CD8-positive, alpha-beta memory T cell (primary cell): Measurements from ENCODE around the gene CNPY1. TPM values are rescaled to one million over a fixed set of nuclear protein-coding genes. Genes with fewer than 3 reads are reported as not detected.

Experiments used
- CTCF ChIA-PET: fragments of 350-600 bp; sonication (Branson Sonifier 250); formaldehyde crosslinking; loops from one replicate; lab custom pipeline; 2021; ENCODE audit warnings: antibody characterized with exemption; lab: Charles Lee
- POLR2A ChIA-PET: fragments of 350-600 bp; sonication (Branson Sonifier 250); formaldehyde crosslinking; loops from one replicate; lab custom pipeline; 2021; ENCODE audit warnings: antibody characterized with exemption; lab: Charles Lee
- DNase-seq, 5 donors: peaks; one replicate each; pipeline versions ENCODE4 v3.0.0 to v3.0.0-alpha.2; 2020 to 2022; ENCODE audit warnings: mixed read lengths in 1 of 5
- H3K27ac ChIP-seq: one replicate; pipeline ENCODE4 v1.7.0; 2013; ENCODE audit warnings: low read depth, mild to moderate bottlenecking, low read length, moderate library complexity
- H3K27me3 ChIP-seq: 2 replicates; pipeline ENCODE4 v1.7.0; 2013; ENCODE audit warnings: low read length, mild to moderate bottlenecking; ENCODE audit not compliant: insufficient read depth, poor library complexity, severe bottlenecking
- H3K36me3 ChIP-seq: 2 replicates; pipeline ENCODE4 v1.7.0; 2013; ENCODE audit warnings: mild to moderate bottlenecking, low read length, moderate library complexity; ENCODE audit not compliant: insufficient read depth
- H3K4me1 ChIP-seq: 2 replicates; pipeline ENCODE4 v1.7.0; 2013; ENCODE audit warnings: mild to moderate bottlenecking, low read length, moderate library complexity; ENCODE audit not compliant: insufficient read depth
- H3K4me3 ChIP-seq: 2 replicates; pipeline ENCODE4 v1.7.0; 2013; ENCODE audit warnings: mild to moderate bottlenecking, low read length
- H3K9me3 ChIP-seq: 2 replicates; pipeline ENCODE4 v1.7.0; 2013; ENCODE audit warnings: mild to moderate bottlenecking, low read length
- H3K27ac Mint-ChIP-seq, 8 donors: one replicate each; pipeline ENCODE4 v1.8.0; 2020 to 2021; ENCODE audit warnings: mixed read lengths in 8 of 8, mild to moderate bottlenecking in 6 of 8, inconsistent platforms in 3 of 8, moderate library complexity in 3 of 8
- H3K27me3 Mint-ChIP-seq, 2 donors: one replicate each; pipeline ENCODE4 v1.8.0; 2020 to 2021; ENCODE audit warnings: mixed read lengths in 2 of 2, mild to moderate bottlenecking in 1 of 2, moderate library complexity in 1 of 2
- H3K36me3 Mint-ChIP-seq, 3 donors: one replicate each; pipeline ENCODE4 v1.8.0; 2020 to 2021; ENCODE audit warnings: mixed read lengths in 3 of 3, inconsistent platforms in 1 of 3, mild to moderate bottlenecking in 1 of 3
- H3K4me1 Mint-ChIP-seq, 3 donors: one replicate each; pipeline ENCODE4 v1.8.0; 2020 to 2021; ENCODE audit warnings: mixed read lengths in 3 of 3, inconsistent platforms in 1 of 3, mild to moderate bottlenecking in 1 of 3
- H3K4me3 Mint-ChIP-seq, 7 donors: one replicate each; pipeline ENCODE4 v1.8.0; 2020 to 2021; ENCODE audit warnings: mixed read lengths in 7 of 7, mild to moderate bottlenecking in 6 of 7, moderate library complexity in 4 of 7, inconsistent platforms in 2 of 7
- H3K9me3 Mint-ChIP-seq, 5 donors: one replicate each; pipeline ENCODE4 v1.8.0; 2020 to 2022; ENCODE audit warnings: mixed read lengths in 5 of 5, mild to moderate bottlenecking in 3 of 5, moderate library complexity in 2 of 5, inconsistent platforms in 1 of 5
- polyA plus RNA-seq: library from polyadenylated mRNA; unstranded; fragments of 300-500 nt; fragmentation: Illumina TruSeq; gene quantifications from one replicate; pipeline ENCODE4 v1.2.3, GENCODE V29; 2021
- total RNA-seq, 2 experiments: library from RNA; stranded (reverse); gene quantifications; one replicate each; pipeline ENCODE4 v1.2.3, GENCODE V29; 2021

CNPY1 gene
- total and polyA plus RNA-seq, 3 experiments from 2014 or later = not detected

DNA sequence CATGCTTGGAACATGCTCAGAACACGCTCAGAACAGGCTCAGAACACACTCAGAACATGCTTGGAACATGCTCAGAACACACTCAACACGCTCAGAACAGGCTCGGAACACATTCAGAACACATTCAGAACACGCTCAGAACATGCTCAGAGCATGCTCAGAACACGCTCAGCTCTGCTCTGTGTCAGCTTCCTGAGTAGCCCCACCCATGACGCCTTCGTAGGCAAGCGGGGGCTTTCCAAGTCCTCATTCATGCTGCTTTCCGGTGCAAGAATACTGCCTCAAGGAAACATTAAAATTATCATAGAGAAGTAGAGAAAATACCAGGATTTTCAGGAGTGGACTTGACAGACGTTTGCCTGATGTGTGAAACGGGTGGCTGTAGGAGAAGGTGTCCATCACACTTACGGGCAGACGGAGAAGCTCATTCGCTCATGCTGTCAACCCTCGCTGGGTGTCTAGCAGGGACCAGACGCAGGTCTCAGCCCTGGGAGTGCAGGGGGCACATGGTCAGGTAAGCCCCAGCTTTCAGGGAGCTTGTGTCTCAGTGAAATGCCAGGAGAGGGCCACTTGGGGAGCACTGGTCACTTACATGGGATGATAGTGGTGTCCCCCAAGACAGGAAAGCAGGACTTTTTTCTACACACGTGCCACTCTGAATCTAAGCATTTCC is 63.7 kb downstream of the CNPY1 start:
- H3K4me3 ChIP-seq = no peak overlapping the region
- Mint-ChIP-seq H3K27me3 (peaks cover 23 to 34% of the 10 kb centered on the region in 2 donors), H3K4me3 (peak overlapping the region in 4 of 7 donors; percentile 40 to 74 (median 50)), H3K9me3 (no peaks in the 10 kb centered on the region), H3K36me3 (no peaks in the 10 kb centered on the region), H3K4me1 (peaks cover 0 to 5% (median 2%) of the 10 kb centered on the region in 3 donors), H3K27ac (peak overlapping the region in 4 of 8 donors; percentile 53 to 88 (median 70))
- ChIA-PET POLR2A (no interaction called here), CTCF (no interaction called here)
- H3K27ac ChIP-seq = no peak overlapping the region
- no peaks in the 10 kb centered on the region for H3K36me3 ChIP-seq
- H3K4me1 ChIP-seq = no peaks in the 10 kb centered on the region
- no peaks in the 10 kb centered on the region for H3K9me3 ChIP-seq
- no peaks in the 10 kb centered on the region for H3K27me3 ChIP-seq
- peak in 2 of 5 donors; percentile 16 to 26 for DNase-seq

DNA sequence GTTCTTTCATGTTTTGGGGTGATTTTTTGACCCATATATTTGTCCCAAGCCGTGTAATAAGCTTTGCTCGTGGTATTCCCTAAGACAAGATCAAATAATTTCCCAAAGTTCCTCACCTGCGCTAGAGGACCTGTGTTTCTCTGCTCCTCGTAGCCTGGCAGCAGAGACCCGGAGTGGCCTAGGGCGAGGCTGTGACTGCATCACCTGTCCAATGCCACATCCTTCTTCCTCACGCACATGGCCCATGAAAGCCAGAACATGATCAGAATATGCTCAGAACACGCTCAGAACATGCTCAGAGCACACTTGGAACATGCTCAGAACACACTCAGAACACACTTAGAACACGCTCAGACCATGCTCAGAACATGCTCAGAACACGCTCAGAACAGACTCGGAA is 64.6 kb downstream of the CNPY1 start:
- POLR2A ChIA-PET = no interaction called here
- no peaks in the 10 kb centered on the region for H3K36me3 Mint-ChIP-seq
- Histone ChIP-seq H3K36me3 (no peaks in the 10 kb centered on the region), H3K27me3 (no peaks in the 10 kb centered on the region), H3K27ac (no peak overlapping the region), H3K4me3 (no peak overlapping the region), H3K4me1 (no peaks in the 10 kb centered on the region), H3K9me3 (no peaks in the 10 kb centered on the region)
- CTCF ChIA-PET = no interaction called here
- peaks cover 0 to 2% (median 0%) of the 10 kb centered on the region in 5 donors for H3K9me3 Mint-ChIP-seq
- peaks cover 30 to 38% of the 10 kb centered on the region in 2 donors for H3K27me3 Mint-ChIP-seq
- peak overlapping the region in 2 of 8 donors; percentile 57 to 88 for H3K27ac Mint-ChIP-seq
- peaks cover 0 to 8% (median 2%) of the 10 kb centered on the region in 3 donors for H3K4me1 Mint-ChIP-seq
- no peak for DNase-seq
- peak overlapping the region in 1 of 7 donors; percentile 28 for H3K4me3 Mint-ChIP-seq

DNA sequence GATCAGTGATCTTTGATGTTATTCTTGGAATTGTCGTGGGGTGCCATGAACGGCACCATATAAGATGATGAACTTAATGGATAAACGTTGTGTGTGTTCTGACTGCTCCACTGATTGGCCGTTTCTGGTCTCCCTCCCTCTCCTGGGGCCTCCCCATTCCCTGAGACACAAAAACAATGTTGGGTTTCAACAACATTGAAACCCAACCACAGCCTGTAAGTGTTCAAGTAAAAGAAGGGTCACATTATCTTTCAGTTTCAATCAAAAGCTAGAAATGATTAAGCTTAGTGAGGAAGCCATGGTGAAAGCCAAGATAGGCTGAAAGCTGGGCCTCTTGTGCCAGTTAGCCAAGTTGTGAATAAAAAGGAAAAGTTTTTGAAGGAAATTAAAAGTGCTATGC is 68.9 kb downstream of the CNPY1 start:
- DNase-seq = no peak
- peaks cover 23% of the 10 kb centered on the region for H3K27me3 ChIP-seq
- CTCF ChIA-PET = no interaction called here

DNA sequence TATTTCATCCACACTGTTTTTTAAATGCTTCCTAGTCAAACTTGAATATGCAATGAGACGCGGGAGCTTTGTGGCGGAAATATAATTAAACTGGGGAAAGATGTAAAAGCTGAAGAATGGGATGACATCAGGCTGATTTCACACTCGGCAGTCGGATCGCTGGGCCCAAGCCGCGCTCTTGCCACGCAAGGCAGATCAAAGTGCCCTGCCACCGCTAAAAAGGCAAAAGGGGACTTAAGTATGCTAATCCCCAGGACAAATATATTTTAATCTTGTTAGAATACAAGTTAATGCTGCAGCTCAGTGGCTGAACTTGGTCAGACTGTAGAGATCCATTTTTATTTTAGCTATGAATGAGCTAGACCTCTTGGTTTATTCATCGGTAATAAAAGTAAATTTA is 74.6 kb downstream of the CNPY1 start:
- H3K4me1 Mint-ChIP-seq = peaks cover 6 to 15% (median 13%) of the 10 kb centered on the region in 3 donors
- H3K27me3 ChIP-seq = peaks cover 62% of the 10 kb centered on the region

More for the DNA sequence above, 68.9 kb downstream of the CNPY1 start:
- Mint-ChIP-seq H3K27ac (no peak overlapping the region), H3K4me1 (peaks cover 0 to 3% (median 0%) of the 10 kb centered on the region in 3 donors), H3K36me3 (peaks cover 0 to under 1% (median 0%) of the 10 kb centered on the region in 3 donors), H3K4me3 (no peak overlapping the region), H3K27me3 (peaks cover 56 to 68% of the 10 kb centered on the region in 2 donors), H3K9me3 (peaks cover 0 to 3% (median 0%) of the 10 kb centered on the region in 5 donors)
- Histone ChIP-seq H3K27ac (no peak overlapping the region), H3K4me1 (no peaks in the 10 kb centered on the region), H3K9me3 (no peaks in the 10 kb centered on the region), H3K36me3 (no peaks in the 10 kb centered on the region), H3K4me3 (no peak overlapping the region)
- POLR2A ChIA-PET = no interaction called here

DNA sequence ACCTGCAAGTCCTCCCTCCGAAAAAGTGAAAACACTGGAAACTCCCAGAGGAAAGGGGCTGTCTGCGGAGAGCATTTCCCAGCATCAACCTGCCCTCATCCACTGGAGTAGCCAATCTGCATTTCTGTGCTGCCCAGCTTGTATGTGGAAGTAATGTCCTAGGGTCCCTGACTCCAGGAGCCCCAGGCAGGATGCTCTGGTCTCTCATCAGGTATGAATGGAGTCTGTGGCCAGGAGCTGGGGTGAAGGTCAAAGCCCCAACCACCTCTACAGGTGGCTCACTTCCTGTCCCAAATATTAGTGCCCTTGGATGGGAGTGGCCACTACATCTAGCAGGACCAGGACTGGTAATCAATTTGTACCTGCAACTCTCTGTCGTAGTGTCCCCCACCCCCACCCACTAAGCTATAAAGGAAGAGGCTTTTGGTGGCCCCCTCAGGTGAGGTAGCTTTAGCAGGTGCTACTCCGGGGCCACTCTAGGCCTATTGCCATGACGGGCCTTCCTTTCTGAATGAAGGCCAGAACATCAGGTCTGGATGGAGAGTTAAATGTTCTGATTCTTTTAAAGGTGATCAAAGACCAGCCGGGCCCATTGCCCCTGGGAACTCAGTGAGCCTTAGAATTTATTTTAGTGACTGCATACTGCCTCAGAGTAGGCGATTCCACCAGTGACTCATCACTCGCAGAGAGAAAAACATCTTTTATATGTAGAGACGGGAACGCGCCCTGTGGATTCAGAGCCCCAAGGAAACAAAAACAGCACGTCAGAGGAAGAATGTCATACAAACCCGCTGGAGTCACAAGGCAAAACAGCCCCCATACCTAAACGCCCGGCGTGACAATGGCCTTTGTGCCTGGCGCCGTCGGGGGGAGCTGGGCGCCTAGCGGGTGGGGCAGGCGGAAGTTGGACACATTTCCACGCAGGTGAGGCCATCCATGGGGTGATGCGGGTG is 75.4 kb downstream of the CNPY1 start:
- no peak overlapping the region for H3K27ac ChIP-seq
- POLR2A ChIA-PET = no interaction called here
- peaks cover 60 to 82% of the 10 kb centered on the region in 2 donors for H3K27me3 Mint-ChIP-seq
- no peaks in the 10 kb centered on the region for H3K9me3 ChIP-seq
- H3K4me3 ChIP-seq = no peak overlapping the region
- H3K36me3 Mint-ChIP-seq = peaks cover 0 to 1% (median 0%) of the 10 kb centered on the region in 3 donors
- CTCF ChIA-PET = no interaction called here
- no peaks in the 10 kb centered on the region for H3K4me1 ChIP-seq
- H3K4me3 Mint-ChIP-seq = no peak overlapping the region
- peaks cover 70% of the 10 kb centered on the region for H3K27me3 ChIP-seq
- peaks cover 8 to 18% (median 13%) of the 10 kb centered on the region in 3 donors for H3K4me1 Mint-ChIP-seq
- H3K9me3 Mint-ChIP-seq = peaks cover 0 to 3% (median 0%) of the 10 kb centered on the region in 5 donors
- no peaks in the 10 kb centered on the region for H3K36me3 ChIP-seq
- peak overlapping the region in 1 of 8 donors; percentile 43 for H3K27ac Mint-ChIP-seq
- no peak for DNase-seq

More for the DNA sequence above, 74.6 kb downstream of the CNPY1 start:
- no peaks in the 10 kb centered on the region for H3K4me1 ChIP-seq
- H3K27ac ChIP-seq = no peak overlapping the region
- Mint-ChIP-seq H3K4me3 (no peak overlapping the region), H3K27ac (peak overlapping the region in 1 of 8 donors; percentile 46), H3K27me3 (peaks cover 63 to 88% of the 10 kb centered on the region in 2 donors), H3K36me3 (peaks cover 0 to 1% (median 0%) of the 10 kb centered on the region in 3 donors), H3K9me3 (peaks cover 0 to 3% (median 0%) of the 10 kb centered on the region in 5 donors)
- no peaks in the 10 kb centered on the region for H3K9me3 ChIP-seq
- no peak for DNase-seq
- ChIA-PET POLR2A (interaction anchor here (0.6 kb wide), 1 partner anchor 1055 kb away, joined by 3 read pairs; no protein-coding TSS in a partner anchor), CTCF (interaction anchor here (1.2 kb wide), 1 partner anchor 9 kb away, joined by 3 read pairs; no protein-coding TSS in a partner anchor)
- no peaks in the 10 kb centered on the region for H3K36me3 ChIP-seq
- H3K4me3 ChIP-seq = no peak overlapping the region

DNA sequence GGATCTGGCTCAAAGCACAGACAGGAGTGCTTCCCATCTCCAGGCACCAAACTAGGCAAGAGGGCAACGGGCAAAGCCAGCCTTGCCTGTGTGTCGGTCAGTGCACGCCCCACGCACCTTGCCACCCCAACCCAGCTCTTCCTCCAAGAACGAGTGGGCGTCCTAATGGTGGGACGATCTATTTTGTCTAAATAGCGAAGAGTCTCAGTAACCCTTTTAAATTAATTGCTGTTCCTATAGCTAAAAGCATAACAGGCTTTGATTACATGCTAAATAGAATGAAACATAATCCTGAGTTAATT is 76.2 kb downstream of the CNPY1 start:
- H3K36me3 Mint-ChIP-seq = peaks cover 0 to 1% (median 0%) of the 10 kb centered on the region in 3 donors
- no peaks in the 10 kb centered on the region for H3K4me1 ChIP-seq
- H3K27me3 ChIP-seq = peaks cover 73% of the 10 kb centered on the region

DNA sequence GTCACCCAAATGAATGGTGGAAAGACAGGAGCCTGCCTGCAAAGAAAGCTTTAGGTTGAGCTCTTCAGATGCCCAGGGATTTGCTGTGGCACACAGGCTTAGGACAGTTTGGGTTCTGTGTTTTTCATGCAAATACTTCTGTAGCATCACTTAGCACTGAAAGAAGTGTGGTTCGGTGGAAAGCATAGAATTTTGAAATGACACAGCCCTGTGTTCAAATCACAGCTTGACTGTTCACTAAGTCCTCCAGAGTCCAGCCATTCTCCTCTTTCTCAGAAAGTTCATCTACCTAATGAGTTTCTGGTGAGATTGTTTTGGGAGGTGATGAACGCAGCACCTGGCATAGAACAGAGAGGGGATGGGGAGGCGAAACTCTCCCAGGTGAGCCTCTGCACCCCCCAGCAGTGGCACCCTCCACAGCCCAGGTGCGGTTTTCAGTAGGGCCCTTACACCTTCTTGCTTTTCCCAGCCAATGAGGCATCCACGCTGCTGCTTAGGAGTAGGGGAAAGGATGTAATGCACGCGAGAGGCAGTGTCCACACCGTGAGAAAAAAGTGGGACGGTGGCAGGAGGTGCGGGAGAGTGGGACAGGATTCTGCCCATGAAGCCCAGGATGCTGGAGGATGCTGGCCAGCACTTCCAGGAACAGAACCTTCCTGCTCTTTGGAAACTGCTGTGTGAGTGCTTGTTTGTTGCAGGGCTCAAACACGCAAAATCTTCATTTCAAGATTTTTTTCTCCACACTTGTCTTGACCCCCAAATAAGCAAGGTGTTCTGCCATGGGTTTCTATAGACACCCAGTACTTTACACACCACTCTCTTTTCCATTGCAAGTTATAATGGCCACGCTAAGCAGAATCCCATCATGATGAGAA is 76.8 kb downstream of the CNPY1 start:
- POLR2A ChIA-PET = no interaction called here
- no peak overlapping the region for H3K4me3 ChIP-seq
- no peaks in the 10 kb centered on the region for H3K36me3 ChIP-seq
- Mint-ChIP-seq H3K27me3 (peaks cover 62 to 82% of the 10 kb centered on the region in 2 donors), H3K4me3 (peak overlapping the region in 1 of 7 donors; percentile 47), H3K9me3 (no peaks in the 10 kb centered on the region), H3K36me3 (peaks cover 0 to 1% (median 0%) of the 10 kb centered on the region in 3 donors), H3K4me1 (peaks cover 8 to 22% (median 13%) of the 10 kb centered on the region in 3 donors), H3K27ac (no peak overlapping the region)
- no peaks in the 10 kb centered on the region for H3K4me1 ChIP-seq
- CTCF ChIA-PET = no interaction called here
- no peak for DNase-seq
- H3K9me3 ChIP-seq = no peaks in the 10 kb centered on the region
- H3K27ac ChIP-seq = no peak overlapping the region
- peaks cover 79% of the 10 kb centered on the region for H3K27me3 ChIP-seq

More for the DNA sequence above, 76.2 kb downstream of the CNPY1 start:
- ChIA-PET POLR2A (no interaction called here), CTCF (no interaction called here)
- Mint-ChIP-seq H3K27ac (no peak overlapping the region), H3K9me3 (peaks cover 0 to 3% (median 0%) of the 10 kb centered on the region in 5 donors), H3K4me3 (no peak overlapping the region), H3K27me3 (peaks cover 62 to 82% of the 10 kb centered on the region in 2 donors), H3K4me1 (peaks cover 8 to 19% (median 13%) of the 10 kb centered on the region in 3 donors)
- Histone ChIP-seq H3K27ac (no peak overlapping the region), H3K4me3 (no peak overlapping the region), H3K36me3 (no peaks in the 10 kb centered on the region), H3K9me3 (no peaks in the 10 kb centered on the region)
- no peak for DNase-seq
